GM19099 (cell line): ENCODE results near the gene KATNB1.

ENCODE experiments used
- POLR2A ChIP-seq: IDR thresholded peaks from 3 replicates; pipeline ENCODE4 v1.6.1; 2011; ENCODE audit warnings: low read depth; ENCODE audit not compliant: insufficient read length; ENCODE audit errors: extremely low read depth

The KATNB1 gene

DNA sequence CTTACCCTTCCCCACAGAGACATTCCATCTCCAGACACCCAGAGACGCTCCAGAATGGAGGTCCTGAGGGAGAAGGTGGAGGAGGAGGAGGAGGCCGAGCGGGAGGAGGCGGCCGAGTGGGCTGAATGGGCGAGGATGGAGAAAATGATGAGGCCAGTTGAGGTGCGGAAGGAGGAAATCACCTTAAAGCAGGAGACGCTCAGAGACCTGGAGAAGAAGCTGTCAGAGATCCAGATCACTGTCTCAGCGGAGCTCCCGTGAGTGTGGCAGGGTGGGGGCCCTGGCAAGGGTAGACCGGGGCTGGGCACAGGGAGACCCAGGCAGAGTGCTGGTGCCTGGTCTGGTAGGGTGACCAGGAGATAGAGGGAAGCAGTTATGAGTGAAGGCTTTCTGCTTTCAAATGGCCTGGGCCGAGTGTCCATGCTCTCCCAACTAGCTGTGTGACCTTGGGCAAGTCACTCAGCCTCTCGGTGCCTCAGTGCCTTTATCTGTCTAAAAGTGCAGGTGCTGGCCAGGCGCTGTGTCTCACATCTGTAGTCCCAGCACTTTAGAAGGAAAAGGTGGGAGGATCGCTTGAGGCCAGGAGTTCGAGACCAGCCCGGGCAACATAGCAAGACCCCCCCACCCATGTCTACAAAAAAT lies 37.6 kb upstream of the KATNB1 start:
- TF ChIP-seq POLR2A, result no peak

DNA sequence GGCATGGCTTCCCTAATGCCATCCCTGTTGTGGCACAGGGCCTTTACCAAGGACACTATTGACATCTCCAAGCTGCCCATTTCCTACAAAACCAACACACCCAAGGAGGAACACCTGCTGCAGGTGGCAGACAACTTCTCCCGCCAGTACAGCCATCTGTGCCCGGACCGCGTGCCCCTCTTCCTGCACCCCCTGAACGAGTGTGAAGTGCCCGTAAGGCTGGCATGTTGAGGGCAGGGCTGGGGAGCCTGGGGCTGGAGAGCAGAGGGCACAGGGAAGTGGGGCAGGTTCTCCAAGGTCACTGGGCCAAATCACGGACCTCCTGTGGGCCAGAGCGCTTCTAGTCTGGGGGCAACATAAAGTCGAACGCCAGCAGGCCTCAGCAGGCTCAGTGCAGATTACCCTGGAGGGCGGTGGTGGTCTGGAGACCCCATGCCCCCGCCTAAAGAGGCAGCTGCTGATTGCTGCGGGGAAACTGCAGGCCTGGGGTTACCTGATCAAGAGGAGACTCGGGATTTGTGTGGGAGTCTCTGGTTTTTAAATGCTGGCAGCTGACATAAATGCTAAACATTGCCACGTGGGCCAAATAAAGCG lies 36.7 kb upstream of the KATNB1 start:
- TF ChIP-seq POLR2A, result no peak

DNA sequence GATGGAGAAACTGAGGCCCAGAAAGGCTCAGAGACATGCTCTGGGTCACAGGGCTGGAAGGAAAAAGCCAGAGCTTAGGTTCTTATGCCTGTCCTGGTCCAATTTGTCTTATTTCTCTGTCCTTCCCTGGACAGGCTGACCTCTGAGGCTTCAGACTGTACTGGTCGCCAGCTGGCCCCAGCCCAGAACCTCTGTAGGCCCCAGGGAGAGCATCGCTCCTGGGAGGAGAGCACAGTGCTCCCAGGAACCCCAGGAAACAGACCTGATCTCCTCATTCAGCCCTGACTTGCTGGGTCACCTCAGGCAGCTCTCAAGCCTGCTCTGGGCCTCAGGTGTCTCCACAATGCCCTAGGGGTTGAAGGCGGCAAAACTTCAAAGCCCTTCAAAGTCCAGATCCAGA lies 36.1 kb upstream of the KATNB1 start:
- no peak for TF ChIP-seq POLR2A

DNA sequence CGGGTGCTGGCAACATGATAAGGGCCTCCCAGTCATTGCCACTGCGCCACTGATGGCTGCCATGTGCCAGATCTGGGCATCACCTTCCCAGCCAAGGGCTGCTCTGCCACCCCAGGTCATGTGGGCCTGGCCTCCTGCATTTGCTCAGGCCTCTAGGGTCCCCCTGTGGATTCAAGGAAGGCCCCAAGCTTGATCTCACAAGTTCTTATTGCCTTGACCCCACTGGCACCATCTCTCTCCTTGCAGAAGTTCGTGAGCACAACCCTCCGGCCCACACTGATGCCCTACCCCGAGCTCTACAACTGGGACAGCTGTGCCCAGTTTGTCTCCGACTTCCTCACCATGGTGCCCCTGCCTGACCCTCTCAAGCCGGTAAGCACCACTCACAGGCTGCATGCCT lies 35.7 kb upstream of the KATNB1 start:
- no peak for TF ChIP-seq POLR2A

DNA sequence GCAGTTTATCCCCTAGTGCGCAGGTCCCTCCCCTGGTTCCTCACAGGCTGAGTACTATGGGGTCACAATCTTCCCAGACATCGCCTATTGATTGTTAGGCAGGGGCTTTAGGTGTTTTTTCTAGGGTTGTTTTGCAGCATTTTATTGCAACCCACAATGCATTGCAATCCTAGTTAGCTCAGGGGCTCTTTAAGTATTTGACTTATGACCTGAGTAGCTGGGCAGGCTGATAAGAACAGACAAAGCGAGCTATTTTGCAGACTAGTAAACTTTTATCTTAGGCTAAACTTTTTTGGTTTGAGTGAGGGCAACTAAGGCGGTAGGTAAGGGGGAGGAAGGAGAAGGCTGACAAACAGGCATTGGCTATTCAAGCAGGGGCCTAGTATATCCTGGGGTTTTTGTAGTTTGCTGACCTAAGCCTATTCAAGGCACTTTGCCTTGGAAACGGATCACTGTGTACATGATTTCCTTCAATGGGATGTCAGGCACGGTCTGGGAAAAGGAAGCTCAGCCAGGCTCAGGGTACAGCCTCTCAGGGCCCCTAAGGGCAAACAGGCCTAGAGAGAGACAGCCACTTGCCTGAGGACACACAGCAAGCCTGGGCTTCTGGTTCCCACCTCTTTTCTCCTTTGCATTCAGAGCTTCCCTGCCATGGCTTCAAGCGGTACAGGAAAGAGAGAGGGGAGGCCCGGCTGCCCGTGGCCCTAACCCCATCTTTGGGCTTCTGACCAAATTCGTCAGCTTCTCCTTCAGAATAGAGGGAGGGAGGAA lies 34.6 kb upstream of the KATNB1 start:
- TF ChIP-seq POLR2A, result no peak

DNA sequence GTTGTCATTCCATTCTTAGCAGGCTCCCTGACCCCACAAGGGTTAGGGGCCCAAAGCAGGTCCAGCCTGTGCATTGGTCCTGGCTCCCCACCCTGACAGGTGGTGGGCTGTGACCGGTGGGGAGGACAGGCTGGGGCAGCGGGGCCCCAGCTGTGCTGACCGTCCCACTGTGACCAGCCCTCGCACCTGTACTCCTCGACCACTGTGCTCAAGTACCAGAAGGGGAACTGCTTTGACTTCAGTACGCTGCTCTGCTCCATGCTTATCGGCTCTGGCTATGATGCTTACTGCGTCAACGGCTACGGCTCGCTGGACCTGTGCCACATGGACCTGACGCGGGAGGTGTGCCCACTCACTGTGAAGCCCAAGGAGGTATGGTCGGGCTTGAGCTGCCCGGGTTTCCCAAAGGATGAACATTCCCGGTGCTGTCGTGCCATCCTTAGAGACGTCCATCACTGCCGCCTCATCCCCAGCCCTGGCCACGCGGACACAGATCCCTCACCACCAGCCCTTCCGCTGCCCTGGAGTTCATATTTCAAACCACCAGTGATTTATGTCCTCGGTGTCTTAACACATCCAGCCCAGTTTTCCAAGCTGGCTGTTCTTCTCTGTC lies 33.7 kb upstream of the KATNB1 start:
- no peak for TF ChIP-seq POLR2A

DNA sequence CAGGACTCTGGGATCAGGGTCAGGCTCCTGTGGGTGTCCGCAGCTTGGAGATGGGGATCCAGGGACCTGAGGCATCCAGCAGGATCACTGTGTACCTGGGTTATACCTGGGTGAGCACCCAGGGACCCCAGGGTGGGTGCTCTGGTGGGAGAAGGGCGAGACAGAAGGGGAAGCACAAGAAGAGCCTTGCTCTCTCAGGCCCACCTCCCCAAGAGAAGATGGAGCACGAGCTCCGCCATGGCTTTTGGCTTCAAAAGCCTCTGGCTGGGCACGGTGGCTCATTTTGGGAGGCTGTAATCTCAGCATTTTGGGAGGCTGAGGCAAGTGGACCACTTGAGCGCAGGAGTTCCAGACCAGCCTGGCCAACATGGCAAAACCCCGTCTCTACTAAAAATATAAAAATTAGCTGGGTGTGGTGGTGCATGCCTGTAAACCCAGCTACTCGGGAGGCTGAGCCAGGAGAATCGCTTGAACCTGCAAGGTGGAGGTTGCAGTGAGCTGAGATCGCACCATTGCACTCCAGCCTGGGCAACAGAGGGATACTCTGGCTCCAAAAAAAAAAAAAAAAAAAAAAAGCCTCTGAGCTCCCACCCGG lies 32.1 kb upstream of the KATNB1 start:
- TF ChIP-seq POLR2A, result no peak

DNA sequence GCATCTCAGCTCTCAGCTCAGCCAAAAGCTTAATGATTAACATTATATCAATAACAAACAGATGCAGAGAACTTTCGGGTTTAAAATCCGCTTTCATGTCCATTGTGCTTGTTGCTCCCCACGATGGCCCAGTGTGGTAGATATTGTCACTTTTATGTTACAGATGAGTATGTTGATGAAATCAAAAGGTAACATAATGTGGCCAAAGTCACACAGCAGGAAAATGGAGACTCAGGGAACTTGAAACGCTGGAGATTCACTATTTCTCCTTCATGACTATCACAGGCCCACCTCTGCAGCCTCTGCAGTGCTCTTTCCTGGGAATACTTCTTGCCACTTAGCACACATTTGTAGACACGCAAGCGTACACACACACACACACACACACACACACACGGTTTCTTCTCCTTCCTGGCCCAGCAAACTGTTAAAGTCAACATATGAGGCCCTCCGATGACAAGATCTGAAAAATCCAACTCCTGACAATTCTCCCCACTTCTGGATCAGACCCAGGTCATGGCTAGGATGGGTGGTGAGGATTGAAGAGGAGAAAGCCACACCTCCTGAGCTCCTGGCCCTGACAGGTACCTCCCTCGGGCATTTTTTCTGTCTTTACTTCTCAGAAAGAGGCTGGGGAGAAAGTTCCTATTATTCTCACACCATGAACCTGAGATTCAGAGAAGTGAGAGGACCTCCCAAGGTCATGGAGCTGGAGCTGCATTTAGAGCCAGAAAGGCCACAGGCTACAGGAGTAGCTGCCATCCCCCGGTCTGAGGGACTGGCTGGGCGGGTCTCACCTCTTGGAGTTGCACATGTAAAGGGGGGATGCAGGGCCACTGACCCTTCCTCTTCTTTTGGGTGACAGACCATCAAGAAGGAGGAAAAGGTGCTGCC lies 31.3 kb upstream of the KATNB1 start:
- no peak for TF ChIP-seq POLR2A

DNA sequence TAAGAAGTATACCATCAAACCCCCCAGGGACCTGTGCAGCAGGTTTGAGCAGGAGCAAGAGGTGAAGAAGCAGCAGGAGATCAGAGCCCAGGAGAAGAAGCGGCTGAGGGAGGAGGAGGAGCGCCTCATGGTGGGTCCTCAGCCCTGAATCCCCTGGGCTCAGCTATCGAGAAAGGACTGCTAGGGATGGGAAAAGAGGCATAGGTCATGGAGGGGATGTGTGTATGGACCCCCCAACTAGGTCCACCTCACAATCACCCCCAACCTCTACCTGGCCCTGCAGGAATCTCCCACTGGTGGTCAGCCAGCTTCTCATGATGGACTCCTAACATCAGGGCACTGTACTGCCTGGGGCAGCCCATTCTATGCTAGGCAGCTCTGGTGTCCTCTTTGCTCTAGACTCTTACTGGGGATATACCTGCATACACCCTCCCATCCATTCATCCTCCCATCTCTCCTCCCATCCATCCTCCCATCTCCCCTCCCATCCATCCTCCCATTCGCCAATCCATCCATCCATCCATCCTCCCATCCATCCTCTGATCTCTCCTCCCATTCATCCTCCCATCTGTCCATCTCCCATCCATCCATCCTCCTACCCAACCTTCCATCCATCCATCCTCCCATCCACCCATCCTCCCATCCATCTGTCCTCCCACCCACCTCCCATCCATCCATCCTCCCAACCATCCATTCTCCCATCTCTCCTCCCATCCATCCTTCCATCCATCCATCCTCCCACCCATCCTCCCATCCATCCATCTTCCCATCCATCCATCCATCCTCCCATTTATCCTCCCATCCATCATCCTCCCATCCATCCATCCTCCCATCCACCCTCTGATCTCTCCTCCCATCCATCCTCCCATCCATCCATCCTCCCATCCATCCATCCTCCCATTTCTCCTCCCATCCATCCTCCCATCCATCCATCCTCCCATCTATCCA lies 30.4 kb upstream of the KATNB1 start:
- TF ChIP-seq POLR2A, result no peak

DNA sequence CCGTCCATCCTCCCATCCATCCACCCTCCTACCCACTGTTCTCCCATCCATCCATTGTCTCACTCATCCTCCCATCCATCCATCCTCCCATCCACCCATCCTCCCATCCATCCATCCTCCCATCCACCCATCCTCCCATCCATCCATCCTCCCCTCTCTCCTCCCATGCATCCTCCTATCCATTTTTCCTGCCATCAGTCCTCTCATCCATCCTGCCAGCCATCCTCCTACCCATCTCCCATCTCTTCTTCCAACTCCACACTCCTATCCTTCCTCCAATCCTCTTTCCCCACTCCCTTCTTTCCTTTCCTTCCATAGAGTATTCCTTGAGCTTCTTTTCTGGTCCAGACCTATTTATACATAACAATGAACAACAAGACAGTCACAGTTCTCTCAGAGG lies 28.9 kb upstream of the KATNB1 start:
- TF ChIP-seq POLR2A, result no peak

DNA sequence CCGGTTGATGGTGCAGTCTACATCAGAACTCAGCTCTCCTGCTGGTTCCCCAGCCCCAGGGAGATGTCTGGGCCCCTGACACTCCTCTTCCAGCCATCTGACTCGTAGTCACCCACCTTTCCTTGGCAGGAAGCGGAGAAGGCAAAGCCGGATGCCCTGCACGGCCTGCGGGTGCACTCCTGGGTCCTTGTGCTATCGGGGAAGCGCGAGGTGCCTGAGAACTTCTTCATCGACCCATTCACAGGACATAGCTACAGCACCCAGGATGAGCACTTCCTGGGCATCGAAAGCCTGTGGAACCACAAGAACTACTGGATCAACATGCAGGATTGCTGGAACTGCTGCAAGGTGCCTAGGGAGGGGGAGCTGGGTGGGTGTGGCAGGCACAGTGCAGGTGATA lies 28.2 kb upstream of the KATNB1 start:
- no peak for TF ChIP-seq POLR2A

DNA sequence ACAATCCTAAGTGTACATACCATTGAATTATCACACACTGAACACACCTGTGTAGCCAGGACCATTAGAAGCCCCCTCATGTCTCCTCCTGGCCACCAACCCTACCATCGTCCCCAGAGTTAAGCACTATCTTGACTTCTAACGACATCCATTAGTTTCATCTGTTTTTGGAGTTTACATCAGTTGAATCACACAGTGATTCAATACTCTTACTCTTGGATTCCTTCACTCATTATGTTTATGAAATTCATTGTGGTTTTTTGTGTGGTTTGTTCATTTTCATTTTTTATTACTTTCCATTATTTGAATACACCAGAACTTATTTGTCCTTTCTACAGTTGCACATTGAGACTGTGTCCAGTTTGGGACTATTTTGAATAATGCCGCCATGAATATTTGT lies 27.4 kb upstream of the KATNB1 start:
- TF ChIP-seq POLR2A, result no peak

DNA sequence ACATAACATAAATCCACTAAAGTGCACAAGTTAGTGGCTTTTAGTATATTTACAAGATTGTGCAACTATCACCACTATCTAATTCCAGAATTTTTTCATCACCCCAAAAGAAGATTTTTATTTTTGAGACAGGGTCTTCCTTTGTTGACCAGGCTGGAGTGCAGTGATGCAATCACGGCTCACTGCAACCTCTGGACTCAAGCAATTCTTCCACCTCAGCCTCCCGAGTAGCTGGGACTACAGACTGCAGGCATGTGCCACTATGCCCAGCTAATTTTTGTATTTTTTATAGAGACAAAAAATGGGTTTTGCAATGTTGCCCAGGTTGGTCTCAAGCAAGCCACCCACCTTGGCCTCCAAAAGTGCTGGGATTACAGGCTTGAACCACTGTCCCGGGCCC lies 25.9 kb upstream of the KATNB1 start:
- TF ChIP-seq POLR2A, result no peak
